T-helper 22 cell (primary cell): ENCODE results near the gene PHF12.

ENCODE experiments used
- DNase-seq: peaks from one replicate; pipeline ENCODE4 v3.0.0-alpha.2; 2020; ENCODE audit warnings: low read depth

Gene PHF12

GRCh38 chr17:28975031-28975430 is 23.7 kb upstream of the PHF12 start:
- DNase-seq = no peak

DNA sequence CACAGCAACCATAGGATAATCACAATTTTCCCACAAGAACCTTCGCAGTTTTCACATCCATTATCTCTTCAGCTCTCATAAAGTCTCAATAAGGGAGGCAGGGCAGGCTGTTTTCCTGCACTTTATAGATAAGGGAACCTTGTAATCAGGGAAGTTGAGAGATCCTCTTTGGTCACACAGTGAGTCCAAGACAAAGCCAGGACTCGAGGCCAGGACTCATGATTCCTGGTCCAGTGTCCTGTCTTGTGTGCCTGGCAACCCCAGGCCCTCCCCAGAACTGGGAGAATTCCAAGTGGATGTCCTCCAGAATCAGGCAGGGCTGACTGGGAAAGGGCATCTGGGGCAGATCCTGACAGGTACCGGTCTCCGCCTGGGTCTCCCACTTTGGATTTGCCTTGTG is 23.1 kb upstream of the PHF12 start:
- no peak for DNase-seq

GRCh38 chr17:28973425-28973824 is 22.1 kb upstream of the PHF12 start:
- DNase-seq = no peak

DNA sequence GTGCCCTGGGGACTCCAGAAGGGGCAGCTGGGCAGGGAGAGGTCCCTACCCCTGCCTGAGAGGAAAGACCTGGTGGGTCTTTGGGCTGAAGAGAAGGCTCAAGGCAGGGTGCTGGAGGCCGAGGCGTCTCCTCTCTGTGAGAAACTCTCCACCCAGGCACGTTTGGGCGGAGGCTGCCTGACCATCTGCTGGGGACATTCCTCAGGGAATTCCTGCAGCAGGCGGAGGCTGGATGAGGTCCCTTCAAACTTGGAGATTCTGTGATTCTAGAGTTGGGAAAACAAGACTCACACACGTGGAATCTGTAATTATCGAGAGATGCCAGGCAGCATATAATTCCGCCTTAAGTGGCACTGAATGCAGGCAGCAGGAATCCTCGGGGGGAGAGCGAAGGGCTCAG is 21.1 kb upstream of the PHF12 start:
- no peak for DNase-seq

DNA sequence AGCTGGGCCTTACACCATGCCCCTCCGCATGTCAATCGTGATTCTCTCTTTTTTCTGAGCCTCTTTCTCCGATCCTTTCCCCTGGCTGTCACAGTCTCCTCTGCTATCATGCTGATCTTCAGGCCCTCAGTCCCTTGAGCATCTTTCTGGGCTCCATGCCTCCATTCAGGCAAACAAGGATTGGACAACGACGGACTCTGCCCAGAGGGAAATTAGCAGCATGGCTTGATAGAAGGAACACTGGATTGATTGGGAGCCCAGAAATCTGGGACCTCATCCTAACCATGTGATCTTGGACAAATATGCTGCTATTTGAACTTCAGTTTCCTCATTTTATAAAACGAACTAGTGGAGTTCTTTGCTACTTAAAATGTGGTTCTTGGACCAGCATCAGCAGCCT is 19.6 kb upstream of the PHF12 start:
- DNase-seq = no peak

GRCh38 chr17:28969706-28970393 is 18.5 kb upstream of the PHF12 start:
- no peak for DNase-seq

GRCh38 chr17:28968914-28969295 is 17.6 kb upstream of the PHF12 start:
- DNase-seq = no peak

DNA sequence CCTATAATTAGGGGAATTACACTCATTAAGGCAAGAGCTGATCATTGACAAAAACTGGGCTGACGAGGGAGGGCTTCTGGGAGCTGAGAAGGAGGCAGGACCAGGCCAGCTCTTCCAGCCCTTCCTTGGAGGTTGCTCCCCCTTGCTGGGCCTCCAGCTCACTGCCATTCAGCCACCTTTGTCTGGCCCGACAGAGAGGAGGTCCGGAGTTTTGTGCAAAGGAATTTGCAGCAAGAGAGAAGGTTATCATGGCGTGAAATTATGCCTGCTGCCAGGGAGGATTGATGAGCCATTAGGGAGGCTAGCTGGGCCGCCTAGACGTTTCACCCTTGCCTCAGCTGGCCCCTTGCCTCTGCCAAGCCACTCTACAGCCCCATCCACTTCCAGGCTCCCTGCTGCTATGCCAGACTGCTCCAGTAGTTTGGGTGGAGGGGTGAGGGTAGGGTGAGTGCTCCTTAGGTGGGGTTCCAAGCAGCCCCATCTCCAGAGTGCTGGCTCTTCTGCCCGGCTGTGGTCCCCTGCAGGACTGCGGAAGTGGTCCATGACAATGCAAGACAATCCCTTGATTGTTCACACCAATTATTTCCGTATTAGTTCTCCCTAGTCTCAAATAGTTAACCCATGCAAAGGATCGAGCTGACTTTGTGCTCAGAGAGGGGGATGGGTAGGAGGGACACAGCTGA is 17.1 kb upstream of the PHF12 start:
- DNase-seq = no peak

- no peak for DNase-seq
Observed at GRCh38 chr17:28967221-28968135, 16.2 kb upstream of the PHF12 start.

GRCh38 chr17:28963841-28964240 is 12.5 kb upstream of the PHF12 start:
- no peak for DNase-seq

DNA sequence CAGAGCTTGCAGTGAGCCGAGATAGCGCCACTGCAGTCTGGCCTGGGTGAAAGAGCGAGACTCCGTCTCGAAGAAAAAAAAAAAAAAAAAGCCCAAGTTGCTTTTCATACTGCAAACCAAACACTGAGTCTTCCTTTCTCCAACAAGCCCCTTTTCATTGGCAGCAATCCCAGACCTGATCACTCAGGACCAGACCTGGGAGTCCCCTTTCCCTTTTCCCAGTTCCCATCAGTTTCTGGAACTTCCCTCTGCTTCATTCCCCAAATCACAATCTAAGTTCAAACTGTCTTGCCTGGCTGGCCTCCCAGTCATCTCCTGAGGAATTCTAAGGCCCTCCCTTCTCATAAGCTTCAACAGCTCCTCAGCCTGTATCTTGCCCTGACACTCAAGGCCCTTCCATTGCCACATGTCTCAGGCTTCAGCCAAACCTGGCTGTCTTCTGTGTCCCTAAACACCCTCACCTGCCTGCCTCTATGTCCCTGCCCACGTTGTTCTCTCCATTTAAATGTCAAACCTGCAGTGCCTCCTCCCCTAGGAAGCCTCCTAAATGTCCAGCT is 11.8 kb upstream of the PHF12 start:
- DNase-seq = no peak

DNA sequence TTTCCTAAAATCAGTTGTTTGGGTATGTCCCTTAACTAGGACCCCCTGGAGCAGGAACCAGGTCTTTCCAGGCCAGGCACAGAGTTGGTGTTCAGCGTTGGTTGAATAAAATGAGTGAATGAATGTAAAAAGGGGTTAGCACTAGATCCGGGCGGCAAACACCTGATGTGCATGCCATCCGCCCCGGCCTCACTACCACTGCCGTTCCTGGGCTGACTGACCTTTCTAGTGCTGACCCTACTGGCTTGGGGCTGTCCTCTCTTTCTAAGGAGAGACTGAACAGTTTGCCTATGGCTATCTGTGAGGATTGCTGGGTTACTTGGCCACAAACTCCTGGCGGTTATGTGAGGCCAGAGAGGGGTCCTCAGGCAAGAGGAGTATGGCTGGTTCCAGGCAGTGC is 10.1 kb upstream of the PHF12 start:
- no peak for DNase-seq

DNA sequence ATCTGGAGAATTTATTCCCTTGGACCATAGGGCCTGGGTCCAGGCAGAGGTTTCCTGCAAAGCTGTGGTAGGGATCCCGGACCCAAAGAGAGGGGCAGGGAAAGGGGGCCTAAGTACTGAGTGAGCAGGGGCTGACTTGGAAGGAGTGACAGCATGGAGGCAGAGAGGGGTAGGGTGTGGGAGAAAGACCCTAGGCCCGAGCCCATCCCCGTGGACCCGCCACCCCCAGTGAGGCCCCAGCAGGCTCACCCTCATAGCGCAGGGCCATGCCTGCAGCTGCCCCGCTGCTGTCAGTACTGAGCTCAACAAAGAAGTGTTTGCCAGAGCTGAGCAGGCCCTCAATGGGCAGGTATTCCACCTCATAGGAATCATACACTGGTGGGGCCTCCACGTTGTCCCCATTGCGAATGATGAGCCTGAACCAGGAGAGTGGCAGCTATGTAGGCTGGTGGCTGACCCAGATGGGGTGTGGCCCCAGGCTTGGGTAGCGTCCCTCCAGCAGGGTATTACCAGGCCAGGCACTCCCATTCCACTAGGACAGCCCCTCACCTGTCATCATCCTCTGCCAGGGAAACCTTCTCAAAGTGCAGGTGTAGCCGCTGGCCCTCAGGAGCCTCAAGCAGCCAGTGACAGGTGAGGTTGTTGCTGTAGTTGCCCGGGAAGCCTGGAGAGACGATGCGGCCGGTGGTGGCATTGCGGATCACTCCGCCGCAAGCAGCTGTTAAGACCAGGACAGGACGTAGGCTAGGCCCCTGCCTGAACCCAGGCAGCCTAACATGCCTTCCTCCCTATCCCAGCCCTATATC is 9.1 kb upstream of the PHF12 start:
- no peak for DNase-seq

GRCh38 chr17:28959471-28959871 is 8.2 kb upstream of the PHF12 start:
- no peak for DNase-seq

GRCh38 chr17:28958820-28959455 is 7.6 kb upstream of the PHF12 start:
- DNase-seq = no peak

- DNase-seq = no peak
Observed at GRCh38 chr17:28957992-28958355, 6.7 kb upstream of the PHF12 start.

GRCh38 chr17:28957277-28957991 is 6.1 kb upstream of the PHF12 start:
- DNase-seq = no peak

- no peak for DNase-seq
Observed at GRCh38 chr17:28956861-28957260, 5.5 kb upstream of the PHF12 start.

DNA sequence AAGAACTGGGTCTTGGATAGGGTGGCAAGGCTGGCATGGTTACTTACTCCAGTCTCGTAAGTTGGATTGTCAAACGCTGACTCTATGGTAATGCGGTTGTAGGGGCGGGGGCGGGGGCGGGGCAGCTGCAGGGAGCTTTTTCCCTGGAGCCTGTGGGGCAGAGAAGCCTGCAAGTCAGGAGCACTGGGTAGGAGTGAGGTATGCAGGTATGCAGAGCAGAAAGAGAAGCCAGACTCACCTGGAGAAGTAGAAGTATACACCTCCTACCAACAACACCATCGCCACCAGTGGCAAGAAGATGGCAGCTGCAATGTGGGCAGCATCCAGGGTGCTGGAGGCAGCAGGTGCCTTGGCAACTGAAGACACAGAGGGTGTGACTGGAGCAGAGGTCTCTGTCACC is 4.8 kb upstream of the PHF12 start:
- no peak for DNase-seq

DNA sequence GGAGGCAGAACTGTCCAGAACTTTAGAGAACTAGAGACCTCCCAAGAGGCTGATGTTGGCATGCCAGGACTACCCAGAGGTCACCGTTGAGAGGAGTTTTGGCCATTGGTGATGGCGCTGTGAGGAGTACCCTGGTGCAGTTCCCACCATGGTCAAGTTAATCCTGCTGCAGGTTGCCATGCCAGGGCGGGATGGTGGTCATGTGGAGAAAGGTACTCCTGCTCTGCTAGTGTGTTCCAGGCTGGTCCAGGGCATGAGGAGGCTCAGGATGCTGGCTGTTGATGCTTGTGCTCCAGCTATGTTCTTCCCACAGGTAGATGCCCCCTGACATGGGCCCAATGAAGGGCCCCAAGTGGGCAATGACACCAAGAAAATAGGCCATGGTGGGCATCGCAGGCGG is 4.1 kb upstream of the PHF12 start:
- DNase-seq = no peak

- DNase-seq = no peak
Observed at GRCh38 chr17:28954886-28955285, 3.6 kb upstream of the PHF12 start.
